Renal pelvis (tissue), 4 donors: Measurements from ENCODE around the gene HOXA3. TPM values are rescaled to one million over a fixed set of nuclear protein-coding genes. Genes with fewer than 3 reads are reported as not detected.

Source experiments
- DNase-seq: peaks from one replicate; pipeline ENCODE4 v3.0.0-alpha.2; 2013
- polyA plus RNA-seq, 3 donors: library from polyadenylated mRNA; unstranded; fragments of 120-200 nt; gene quantifications; one replicate each; pipeline ENCODE4 v1.2.1, GENCODE V29; 2013; ENCODE audit not compliant: insufficient read length in 3 of 3

HOXA3 gene
- polyA plus RNA-seq, 3 donors = 39.5 to 49.3 (median 48.7) TPM

GRCh38 chr7:27105301-27106031 is 46.9 kb downstream of the HOXA3 start:
- no peak for DNase-seq

DNA sequence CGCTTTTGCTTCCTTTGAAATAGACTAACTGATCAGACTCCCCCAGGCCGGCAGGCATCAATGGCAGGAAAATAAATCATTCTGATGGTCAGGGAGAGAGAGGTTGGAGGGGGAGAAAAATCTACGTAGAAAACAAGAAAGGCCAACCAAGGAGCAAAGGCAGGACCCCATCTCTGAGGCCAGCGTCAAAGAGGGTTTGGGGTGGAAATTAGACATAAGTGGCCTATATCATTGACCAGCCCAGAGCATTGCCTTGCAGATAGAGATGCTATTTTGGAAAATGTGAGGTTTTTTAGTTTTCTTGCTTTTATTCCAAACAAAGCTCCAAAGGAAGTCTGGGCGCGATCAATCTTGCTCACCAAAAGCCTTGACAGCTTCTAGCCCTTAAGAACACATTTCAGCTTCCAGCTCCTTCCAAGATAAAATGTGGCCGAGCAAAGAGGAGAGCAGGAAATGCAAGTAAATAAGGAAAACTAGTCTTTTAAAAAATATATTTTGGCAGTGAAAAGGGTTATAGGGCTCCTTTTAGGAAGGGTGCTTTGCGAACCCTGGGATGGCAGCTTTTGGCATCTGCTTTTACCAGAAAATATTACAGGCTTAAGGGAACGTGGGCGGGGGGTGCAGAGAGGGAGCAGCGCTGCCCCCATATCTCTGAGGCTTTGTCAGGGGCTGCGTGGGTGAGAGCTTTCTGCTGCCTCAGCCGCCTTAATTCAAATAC is 47.9 kb downstream of the HOXA3 start:
- DNase-seq = peak; percentile 86

DNA sequence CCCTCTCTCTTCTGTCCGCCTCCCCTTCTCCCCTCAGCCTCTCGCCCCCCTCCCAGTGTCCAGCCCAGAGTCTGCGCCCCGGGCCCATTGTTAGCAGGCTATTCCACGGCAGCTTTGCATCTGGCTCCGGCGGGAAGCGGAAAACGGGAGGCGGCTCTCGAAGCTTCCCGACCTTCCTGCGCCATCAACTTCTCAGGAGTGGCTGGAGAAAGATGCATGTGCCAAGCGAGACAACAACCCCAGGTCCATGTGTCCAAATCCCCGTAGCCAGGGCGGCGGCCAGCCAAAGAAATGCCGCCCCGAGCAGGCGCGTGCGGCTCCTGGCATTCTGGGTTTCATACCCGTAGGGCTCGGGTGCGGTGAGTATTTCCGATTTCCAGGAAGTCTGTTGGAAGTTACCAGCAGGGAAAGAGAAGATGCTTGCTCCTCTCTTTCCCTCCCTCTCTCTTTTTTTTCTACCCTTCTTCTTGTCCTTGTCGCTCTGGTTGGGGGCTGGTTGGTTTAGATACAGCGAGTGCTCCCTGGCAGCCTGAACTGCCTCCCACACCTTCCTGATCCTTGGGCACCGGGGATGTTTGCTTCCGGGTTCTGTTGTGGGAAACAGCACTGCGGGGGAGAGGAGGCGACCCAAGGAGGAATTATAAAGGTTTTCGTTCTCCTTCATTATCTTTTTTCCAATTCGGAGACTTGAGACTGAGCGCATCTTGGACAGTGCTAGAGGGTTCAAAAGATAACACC is 48.7 kb downstream of the HOXA3 start:
- DNase-seq = peak; percentile 48

DNA sequence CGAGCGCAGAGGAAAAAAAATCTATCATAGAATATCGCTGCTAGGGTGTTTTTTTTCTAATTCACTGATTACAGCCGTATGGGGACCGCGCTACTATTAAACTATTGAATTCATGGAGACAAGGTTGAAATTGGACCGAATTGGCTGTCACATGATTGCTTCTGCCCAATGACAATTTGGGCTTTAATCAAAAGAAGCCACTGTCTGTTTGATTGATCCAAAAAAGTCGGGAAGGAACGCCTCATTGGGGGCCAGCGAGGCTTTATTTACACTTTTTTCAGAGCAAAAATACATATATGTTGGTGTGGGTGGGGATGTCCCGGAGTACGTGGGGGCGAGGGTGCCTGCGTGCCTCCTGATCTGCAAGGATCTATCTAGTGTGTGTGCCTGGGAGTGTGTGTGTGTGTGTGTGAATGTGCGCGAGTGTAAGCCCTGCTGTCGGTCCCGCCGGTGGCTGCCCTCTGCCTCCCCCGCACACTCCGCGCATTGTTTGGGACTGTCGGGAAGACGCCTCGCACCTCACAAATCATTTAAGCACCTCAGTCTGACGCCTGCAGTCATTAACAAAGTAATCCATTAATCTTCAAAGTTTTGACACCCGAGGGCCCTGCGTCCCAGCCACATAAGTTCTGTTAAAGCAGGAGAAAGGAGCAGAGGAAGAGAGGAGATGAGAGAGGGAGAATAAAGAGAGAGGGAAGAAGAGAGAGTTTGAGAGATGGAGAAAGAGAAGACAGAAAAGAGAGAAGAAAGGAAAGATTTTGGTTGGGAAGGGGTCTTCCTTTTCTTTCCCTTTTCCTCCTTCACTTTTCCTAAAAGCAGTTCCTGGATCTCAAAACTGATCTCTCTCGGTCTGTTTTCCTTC is 49.6 kb downstream of the HOXA3 start, which contains the start of gene HOXA2:
Gene HOXA2, minus strand, starts transcription at position 103 of the 862 bp plus-strand sequence. CDS start 183 bp downstream, outside the sequence.
- peak; percentile 79 for DNase-seq

- no peak for DNase-seq
Measured at GRCh38 chr7:27101957-27102580, 50.3 kb downstream of the HOXA3 start.

DNA sequence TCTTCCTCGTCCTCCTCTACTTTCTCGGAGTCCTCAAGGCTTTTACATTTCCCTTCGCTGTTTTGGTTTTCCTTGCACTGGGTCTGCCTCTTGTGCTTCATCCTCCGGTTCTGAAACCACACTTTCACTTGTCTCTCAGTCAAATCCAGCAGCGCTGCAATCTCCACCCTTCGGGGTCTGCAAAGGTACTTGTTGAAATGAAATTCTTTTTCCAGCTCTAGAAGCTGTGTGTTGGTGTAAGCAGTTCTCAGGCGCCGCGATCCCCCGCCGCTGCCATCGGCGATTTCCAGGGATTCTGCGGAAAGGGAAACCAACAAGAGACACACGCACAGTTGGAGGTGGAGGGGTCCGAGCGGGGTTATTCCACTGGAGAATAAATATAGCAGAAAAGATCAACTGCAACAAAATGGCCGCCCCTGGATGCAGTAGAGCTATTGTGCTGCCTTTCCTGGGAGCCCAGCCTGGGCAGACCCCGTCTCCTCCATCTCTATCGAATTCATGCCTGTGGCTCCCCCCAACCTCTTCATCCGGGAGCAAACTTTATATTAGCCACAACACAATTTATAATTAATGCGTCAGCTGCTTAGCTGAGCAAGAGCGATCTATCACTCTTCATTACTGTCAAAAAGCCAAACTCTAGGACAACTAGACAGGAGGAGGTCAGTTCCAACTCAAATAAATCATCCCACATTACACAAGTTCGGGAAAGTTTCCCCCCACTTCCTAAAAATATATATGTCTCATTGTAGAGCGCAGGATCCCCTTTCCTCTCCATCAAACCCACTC is 51.0 kb downstream of the HOXA3 start:
- DNase-seq = peak; percentile 85

GRCh38 chr7:27100694-27101170 is 51.7 kb downstream of the HOXA3 start:
- DNase-seq = no peak

GRCh38 chr7:27099453-27100370 is 52.7 kb downstream of the HOXA3 start:
- DNase-seq = no peak

GRCh38 chr7:27098578-27099451 is 53.6 kb downstream of the HOXA3 start:
- peak; percentile 90 for DNase-seq

DNA sequence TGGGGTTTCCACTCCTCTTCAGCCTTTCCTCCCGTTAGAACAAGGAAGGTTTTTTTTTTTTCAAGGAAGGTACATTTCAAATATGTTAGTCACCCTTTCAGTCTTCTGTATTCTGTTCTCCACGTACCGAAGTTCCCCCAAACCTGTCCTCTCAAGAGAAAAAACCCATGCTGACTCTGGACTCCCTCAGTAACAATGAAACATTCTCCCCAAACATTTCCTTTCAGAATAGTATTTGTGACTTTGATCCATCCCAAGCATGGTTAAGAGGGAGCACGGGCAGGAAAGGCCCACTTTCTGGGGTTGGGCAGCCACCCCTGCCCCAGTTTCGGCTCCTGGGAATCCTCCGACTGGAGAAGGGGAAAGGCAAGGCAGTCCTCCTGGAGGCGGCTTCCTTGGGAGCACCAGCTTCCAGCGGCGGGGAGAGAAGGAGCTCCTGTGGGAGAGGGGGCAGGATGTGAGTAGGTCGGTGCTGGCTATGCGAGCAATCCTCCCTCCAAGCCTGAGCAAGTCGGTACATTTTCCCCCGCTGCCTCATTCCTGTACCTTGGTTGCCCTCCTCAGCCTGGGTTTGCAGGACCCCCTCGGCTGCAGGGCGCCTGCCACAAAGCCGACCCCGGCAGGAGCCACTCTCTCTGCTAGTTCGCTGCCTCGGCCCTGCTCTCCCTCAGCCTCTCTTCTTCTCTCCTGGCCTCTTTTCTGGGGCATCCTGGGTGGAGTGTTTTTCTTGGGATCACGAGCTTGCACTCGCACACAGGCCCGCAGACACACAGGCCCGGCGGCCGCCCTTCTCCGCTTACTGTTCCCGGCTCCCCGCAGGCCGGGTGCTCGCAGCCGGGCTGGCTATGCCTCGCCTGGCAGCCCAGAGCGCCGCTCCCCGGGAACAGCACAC is 54.5 kb downstream of the HOXA3 start:
- no peak for DNase-seq

GRCh38 chr7:27096768-27097514 is 55.4 kb downstream of the HOXA3 start:
- DNase-seq = peak; percentile 52

DNA sequence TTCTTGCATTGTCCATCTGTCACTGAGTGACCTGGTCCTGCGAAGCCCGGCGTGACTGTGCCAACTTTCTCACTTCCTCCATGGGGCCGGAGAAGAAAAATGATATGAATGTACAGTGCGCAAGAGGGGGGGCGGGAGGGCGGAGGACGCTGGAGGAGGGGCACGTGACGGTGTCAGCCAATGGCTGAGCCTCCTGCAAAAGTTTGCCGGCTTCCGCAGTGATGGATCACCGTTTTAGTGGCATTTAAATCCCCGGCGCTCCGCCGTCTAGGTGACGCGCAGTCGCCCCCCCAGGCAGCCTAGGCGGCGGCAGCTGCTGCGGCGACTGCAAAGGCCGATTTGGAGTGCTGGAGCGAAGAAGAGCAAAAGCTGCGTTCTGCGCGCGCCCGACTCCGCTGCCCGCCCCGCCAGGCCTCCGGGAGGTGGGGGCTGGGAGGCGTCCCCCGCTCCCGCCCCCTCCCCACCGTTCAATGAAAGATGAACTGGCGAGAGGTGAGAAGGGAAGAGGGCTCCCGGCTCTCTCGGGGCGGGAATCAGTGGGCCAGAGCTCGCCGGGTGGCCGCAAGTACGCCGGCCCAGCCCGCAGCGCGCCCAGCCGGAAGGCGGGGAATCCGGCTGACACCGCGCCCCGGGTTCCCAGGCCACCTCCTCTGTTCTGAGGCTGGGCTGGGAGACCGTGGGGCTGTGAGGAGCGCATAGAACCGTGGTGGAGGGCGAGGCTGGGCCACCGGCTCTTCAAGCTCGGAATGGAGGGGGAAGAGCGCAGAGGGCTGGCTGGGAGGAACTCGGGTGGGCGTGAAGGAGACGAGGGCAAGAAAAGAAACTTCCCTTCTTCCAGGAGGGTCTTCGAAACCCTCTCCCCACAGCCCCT is 56.3 kb downstream of the HOXA3 start, which contains the start of gene HOXA1:
Gene HOXA1, minus strand, starts transcription at position 104 of the 871 bp plus-strand sequence. Its CDS starts 88 bp downstream, at position 16.
- DNase-seq = peak; percentile 92

- no peak for DNase-seq
Measured at GRCh38 chr7:27095050-27095896, 57.1 kb downstream of the HOXA3 start.
